BJ (cell line): ENCODE measurements around the gene ADIPOR1. TPM values are rescaled to one million over a fixed set of nuclear protein-coding genes. Genes with fewer than 3 reads are reported as not detected.
"Not testable (repeated sequence)": the region's sequence is repeated elsewhere in the genome, so short reads cannot be mapped to it uniquely, and the experiment has no call there.

Experiments used
- CTCF ChIA-PET: fragments of 350-600 bp; formaldehyde crosslinking; extraction: SDS; loops from one replicate; lab custom pipeline; 2021; ENCODE audit warnings: antibody characterized with exemption, inconsistent platforms; lab: Yijun Ruan, JAX
- POLR2A ChIA-PET: fragments of 300-600 bp; sonication (Branson Sonifier 250); formaldehyde crosslinking; extraction: SDS; loops from one replicate; lab custom pipeline; 2021; ENCODE audit warnings: antibody characterized with exemption; lab: Charles Lee
- DNase-seq: peaks from one replicate; pipeline ENCODE4 v3.0.0-alpha.2; 2011; ENCODE audit warnings: low read depth
- H3K27me3 ChIP-seq: 2 replicates; pipeline ENCODE4 v1.6.0; 2011; ENCODE audit warnings: low read length; ENCODE audit not compliant: control insufficient read depth, insufficient read depth
- H3K36me3 ChIP-seq: 2 replicates; pipeline ENCODE4 v1.5.1; 2011; ENCODE audit warnings: low read length; ENCODE audit not compliant: control insufficient read depth, insufficient read depth
- H3K4me3 ChIP-seq: 2 replicates; pipeline ENCODE4 v1.5.1; 2011; ENCODE audit warnings: low read depth, mild to moderate bottlenecking, control low read depth, low read length
- polyA plus RNA-seq: library from polyadenylated mRNA; depleted of rRNA; stranded (reverse); fragments of >200 nt; gene quantifications from 2 replicates; pipeline ENCODE4 v1.2.3, GENCODE V29; 2011
- TF ChIP-seq, protein P1 (sequence below): IDR thresholded peaks from 2 replicates; pipeline ENCODE4 v1.5.1; 2011; ENCODE audit warnings: low read depth, mild to moderate bottlenecking, control low read depth, inconsistent platforms, low read length, moderate library complexity; ENCODE audit not compliant: insufficient read depth

The ADIPOR1 gene
- polyA plus RNA-seq, 1 experiment: 199 TPM

DNA sequence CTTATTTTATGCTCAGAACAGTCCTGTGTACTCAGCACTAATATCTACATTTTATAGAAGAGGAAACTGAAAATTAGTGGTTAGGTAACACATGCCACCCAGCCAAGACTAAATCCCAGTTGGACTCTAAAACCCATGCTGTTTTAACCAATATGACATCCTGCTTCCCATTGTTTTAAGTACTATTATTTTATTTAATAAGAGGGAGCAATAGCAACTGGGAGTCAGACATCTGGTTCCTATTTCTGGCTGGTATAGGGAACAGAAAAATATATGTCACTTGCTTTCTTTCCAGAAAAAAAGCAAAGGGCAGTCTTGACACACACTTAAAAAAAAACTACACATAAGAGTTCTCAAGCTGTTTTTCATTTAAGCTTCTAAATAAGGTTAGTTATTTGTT lies 43.0 kb downstream of the ADIPOR1 start:
- peaks cover 9% of the 10 kb centered on the region for H3K36me3 ChIP-seq
- no peaks in the 10 kb centered on the region for H3K27me3 ChIP-seq
- ChIA-PET POLR2A (no interaction called here), CTCF (no interaction called here)
- H3K4me3 ChIP-seq: no peak overlapping the region
- DNase-seq: no peak
- TF ChIP-seq, protein P1, sequence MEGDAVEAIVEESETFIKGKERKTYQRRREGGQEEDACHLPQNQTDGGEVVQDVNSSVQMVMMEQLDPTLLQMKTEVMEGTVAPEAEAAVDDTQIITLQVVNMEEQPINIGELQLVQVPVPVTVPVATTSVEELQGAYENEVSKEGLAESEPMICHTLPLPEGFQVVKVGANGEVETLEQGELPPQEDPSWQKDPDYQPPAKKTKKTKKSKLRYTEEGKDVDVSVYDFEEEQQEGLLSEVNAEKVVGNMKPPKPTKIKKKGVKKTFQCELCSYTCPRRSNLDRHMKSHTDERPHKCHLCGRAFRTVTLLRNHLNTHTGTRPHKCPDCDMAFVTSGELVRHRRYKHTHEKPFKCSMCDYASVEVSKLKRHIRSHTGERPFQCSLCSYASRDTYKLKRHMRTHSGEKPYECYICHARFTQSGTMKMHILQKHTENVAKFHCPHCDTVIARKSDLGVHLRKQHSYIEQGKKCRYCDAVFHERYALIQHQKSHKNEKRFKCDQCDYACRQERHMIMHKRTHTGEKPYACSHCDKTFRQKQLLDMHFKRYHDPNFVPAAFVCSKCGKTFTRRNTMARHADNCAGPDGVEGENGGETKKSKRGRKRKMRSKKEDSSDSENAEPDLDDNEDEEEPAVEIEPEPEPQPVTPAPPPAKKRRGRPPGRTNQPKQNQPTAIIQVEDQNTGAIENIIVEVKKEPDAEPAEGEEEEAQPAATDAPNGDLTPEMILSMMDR: no peak

DNA sequence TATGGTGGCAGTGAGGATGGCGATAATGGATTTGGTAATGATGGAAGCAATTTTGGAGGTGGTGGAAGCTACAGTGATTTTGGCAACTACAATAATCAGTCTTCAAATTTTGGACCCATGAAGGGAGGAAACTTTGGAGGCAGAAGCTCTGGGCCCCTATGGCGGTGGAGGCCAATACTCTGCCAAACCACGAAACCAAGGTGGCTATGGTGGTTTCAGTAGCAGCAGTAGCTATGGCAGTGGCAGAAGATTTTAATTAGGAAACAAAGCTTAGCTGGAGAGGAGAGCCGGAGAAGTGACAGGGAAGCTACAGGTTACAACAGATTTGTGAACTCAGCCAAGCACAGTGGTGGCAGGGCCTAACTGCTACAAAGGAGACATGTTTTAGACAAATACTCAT lies 45.6 kb downstream of the ADIPOR1 start:
- H3K36me3 ChIP-seq, H3K27me3 ChIP-seq, POLR2A ChIA-PET, DNase-seq, H3K4me3 ChIP-seq: not testable (repeated sequence)
- CTCF ChIA-PET: interaction anchor here (0.6 kb wide), 1 partner anchor 8 kb away, joined by 3 read pairs; no protein-coding TSS in a partner anchor

DNA sequence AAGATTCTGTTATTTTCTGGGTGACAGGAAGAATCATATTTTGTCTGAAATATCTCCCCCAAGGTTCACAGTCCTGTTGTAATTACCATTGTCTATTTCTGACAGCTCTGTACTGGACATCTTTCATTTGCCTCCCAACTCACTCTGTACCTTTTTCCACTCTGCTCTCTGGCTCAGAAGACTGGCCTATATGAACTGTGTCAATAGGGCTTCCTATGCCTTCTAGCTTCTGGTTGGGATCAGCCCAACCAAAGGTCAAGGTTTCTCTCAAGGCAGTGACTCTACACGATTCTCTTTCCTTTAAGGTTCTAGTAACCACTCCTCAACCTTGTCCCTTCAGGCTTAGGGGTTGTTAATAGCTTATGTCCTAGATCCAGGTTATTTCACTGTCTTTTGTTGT lies 48.6 kb downstream of the ADIPOR1 start:
- Histone ChIP-seq H3K4me3 (no peak overlapping the region), H3K27me3 (no peaks in the 10 kb centered on the region), H3K36me3 (peaks cover 3% of the 10 kb centered on the region)
- no peak for DNase-seq
- CTCF ChIA-PET: interaction anchor here (0.7 kb wide), 1 partner anchor 10 kb away, joined by 3 read pairs; no protein-coding TSS in a partner anchor
- TF ChIP-seq, protein P1: no peak
- POLR2A ChIA-PET: no interaction called here

DNA sequence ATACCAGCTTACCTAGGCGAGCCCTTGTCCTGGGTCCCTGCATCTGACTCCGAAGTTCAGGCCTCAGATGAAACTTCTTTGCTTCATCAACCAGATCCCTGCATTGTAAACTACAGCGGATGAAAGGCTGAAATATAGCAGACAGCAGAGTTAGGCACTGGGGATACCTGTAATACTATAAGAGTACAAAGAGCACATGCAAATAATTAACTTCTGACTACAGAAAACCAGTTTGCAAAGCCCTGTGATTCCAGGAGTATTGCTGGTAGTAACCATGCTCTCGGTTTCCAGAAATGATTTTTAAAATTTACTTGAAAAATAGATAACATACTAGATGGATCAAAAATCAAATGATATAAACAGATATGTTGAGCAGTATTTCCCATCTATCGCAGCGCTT lies 49.1 kb downstream of the ADIPOR1 start:
- TF ChIP-seq, protein P1: no peak
- ChIA-PET CTCF (no interaction called here), POLR2A (no interaction called here)
- no peaks in the 10 kb centered on the region for H3K27me3 ChIP-seq
- H3K4me3 ChIP-seq: no peak overlapping the region
- no peak for DNase-seq
- H3K36me3 ChIP-seq: peaks cover 3% of the 10 kb centered on the region

DNA sequence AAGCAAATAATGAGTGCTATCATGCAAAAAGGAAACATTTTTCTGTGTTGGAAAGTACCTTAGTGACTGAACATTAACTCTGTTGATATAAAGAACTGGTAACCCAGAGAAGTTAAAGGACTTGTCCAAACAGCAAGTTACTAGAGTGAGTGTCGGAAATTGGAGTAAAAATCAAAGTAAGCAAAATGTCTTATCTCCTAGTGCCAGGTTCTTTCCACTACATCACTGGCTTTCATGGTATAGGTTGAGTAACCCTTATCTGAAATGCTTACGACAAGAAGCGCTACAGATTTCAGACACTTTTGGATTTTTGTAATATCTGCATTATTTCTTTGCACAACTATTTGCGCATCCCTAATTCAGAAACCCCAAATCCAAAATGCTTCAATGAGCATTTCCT lies 52.8 kb downstream of the ADIPOR1 start:
- no peak for DNase-seq
- CTCF ChIA-PET: no interaction called here
- TF ChIP-seq, protein P1: no peak
- no peak overlapping the region for H3K4me3 ChIP-seq
- POLR2A ChIA-PET: no interaction called here
- H3K36me3 ChIP-seq: peaks cover 1% of the 10 kb centered on the region
- H3K27me3 ChIP-seq: no peaks in the 10 kb centered on the region

DNA sequence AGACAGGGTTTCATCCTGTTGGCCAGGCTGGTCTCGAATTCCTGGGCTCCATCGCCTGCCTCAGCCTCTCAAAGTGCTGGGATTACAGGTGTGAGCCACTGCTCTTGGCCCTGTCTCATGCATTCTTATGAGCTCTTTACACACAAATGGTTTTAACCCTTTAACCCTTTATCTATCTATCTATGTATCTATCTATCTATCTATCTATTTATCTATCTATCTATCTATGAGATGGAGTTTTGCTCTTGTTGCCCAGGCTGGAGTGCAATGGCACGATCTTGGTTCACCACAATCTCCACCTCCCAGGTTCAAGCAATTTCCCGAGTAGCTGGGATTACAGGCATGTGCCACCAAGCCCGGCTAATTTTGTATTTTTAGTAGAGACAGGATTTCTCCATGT lies 54.3 kb downstream of the ADIPOR1 start:
- H3K36me3 ChIP-seq, H3K4me3 ChIP-seq, DNase-seq, POLR2A ChIA-PET, H3K27me3 ChIP-seq: not testable (repeated sequence)
- CTCF ChIA-PET: interaction anchor here (1.0 kb wide), 1 partner anchor 11 kb away, joined by 3 read pairs; no protein-coding TSS in a partner anchor
